SHP77 (cell line): Measurements from ENCODE around the gene G6PC2.
"Not testable (repeated sequence)": the region's sequence is repeated elsewhere in the genome, so short reads cannot be mapped to it uniquely, and the experiment has no call there.

Experiments used
- DNase-seq, 2 experiments: peaks; one replicate each; lab custom pipeline; 2025; lab: John Stamatoyannopoulos, UW

G6PC2 gene, protein sequence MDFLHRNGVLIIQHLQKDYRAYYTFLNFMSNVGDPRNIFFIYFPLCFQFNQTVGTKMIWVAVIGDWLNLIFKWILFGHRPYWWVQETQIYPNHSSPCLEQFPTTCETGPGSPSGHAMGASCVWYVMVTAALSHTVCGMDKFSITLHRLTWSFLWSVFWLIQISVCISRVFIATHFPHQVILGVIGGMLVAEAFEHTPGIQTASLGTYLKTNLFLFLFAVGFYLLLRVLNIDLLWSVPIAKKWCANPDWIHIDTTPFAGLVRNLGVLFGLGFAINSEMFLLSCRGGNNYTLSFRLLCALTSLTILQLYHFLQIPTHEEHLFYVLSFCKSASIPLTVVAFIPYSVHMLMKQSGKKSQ

DNA sequence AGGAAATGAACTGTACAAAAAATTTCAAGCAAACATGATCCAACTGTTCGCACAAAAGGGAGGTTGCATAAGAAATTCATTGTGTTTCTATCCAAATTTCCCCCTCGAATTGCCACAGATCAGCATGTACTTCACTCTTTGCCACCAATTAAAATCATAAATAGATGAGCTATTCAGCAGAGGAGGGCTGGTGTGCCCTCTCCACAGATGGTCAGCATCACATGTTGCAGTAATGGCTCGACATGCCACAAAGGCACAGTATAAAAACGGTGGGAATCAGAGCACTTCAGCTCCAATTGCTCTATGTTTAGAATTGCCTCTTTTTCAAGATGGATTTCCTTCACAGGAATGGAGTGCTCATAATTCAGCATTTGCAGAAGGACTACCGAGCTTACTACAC lies at the start of gene G6PC2:
TSS of gene G6PC2 (plus strand) at position 289 of the 400 bp plus-strand sequence. CDS start at position 330, 41 bp downstream.
- no peak for DNase-seq

GRCh38 chr2:168851674-168852320 lies 49.3 kb upstream of the G6PC2 start:
- DNase-seq: no peak

GRCh38 chr2:168852481-168852880 lies 48.6 kb upstream of the G6PC2 start:
- DNase-seq: no peak

DNA sequence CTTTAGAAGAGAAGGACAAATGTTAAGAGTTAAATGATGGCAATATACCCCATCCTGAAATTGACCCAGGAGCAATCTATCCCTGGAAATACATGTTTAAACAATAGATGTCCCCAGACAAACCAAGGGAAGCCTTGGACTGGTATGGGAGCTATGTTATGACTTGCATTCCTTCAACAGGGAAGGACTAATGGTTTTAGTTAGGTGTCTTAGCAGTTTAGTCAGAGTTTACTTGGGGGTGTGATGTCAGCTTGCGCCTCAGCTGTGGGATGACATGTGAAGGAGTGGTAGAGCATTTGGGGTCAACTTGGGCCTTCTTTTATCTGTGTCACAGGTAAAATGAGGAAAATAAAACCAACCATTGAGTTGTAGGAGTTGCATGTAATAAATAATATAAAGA lies 47.6 kb upstream of the G6PC2 start:
- no peak for DNase-seq

- DNase-seq: no peak
These were observed 46.4 kb upstream of the G6PC2 start for GRCh38 chr2:168854651-168855050.

GRCh38 chr2:168855601-168856000 lies 45.5 kb upstream of the G6PC2 start:
- no peak for DNase-seq

- DNase-seq: no peak
These were observed 42.9 kb upstream of the G6PC2 start for GRCh38 chr2:168858146-168858545.

GRCh38 chr2:168867164-168867563 lies 33.9 kb upstream of the G6PC2 start:
- not testable (repeated sequence) for DNase-seq

DNA sequence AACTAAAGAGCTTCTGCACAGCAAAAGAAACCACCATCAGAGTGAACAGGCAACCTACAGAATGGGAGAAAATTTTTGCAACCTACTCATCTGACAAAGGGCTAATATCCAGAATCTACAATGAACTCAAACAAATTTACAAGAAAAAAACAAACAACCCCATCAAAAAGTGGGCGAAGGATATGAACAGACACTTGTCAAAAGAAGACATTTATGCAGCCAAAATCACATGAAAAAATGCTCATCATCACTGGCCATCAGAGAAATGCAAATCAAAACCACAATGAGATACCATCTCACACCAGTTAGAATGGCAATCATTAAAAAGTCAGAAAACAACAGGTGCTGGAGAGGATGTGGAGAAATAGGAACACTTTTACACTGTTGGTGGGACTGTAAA lies 30.7 kb upstream of the G6PC2 start:
- not testable (repeated sequence) for DNase-seq

GRCh38 chr2:168870824-168871223 lies 30.3 kb upstream of the G6PC2 start:
- not testable (repeated sequence) for DNase-seq

DNA sequence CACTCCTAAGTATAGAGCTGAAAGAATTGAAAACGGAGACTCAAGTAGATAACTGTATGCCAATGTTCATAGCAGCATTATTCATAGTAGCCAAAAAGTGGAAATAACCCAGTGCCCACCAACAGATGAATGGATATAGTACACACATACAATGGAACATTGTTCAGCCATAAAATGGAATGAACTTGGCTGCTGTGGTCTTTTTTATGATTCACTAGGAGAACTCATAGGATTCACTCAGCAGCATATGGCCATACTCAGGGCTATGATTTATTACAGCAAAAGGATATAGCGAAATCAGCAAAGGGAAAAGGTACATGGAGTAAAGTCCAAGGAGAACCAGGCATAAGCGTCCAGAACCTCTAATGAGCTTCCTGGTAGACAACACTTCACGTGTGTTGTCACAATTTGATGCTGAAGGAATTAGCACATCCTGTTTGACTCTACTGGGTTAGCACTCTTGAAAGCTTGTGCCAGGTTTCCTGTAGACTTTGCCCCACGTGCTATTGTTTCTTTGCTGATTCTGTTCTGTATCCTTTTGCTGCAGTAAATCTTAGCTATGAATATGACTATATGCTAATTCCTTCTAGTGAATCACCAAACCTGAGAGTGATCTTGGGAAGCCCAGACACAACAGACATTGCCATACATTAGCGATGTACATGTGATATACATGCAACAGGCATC lies 26.6 kb upstream of the G6PC2 start:
- DNase-seq: no peak

- not testable (repeated sequence) for DNase-seq
These were observed 18.9 kb upstream of the G6PC2 start for GRCh38 chr2:168882163-168882562.

DNA sequence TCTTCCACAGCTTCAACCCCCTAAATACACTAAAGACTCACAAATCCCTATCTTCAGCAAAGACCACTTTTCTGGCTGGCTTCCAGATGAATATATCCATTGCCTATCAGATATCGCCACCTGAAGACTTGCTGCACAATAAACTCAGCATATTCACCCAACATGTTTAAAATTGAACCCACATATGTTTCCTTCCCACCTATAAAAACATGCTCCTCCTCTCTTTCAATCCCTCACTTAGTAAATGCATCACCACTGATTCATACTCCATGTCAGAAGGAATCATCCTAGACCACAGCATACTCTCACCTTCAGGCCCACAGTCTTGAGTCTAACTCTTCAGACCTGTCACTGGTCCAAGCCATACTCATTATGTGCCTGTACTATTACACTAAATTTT lies 16.1 kb upstream of the G6PC2 start:
- DNase-seq: no peak

GRCh38 chr2:168889635-168890005 lies 11.5 kb upstream of the G6PC2 start:
- DNase-seq: no peak

- DNase-seq: peak; percentile 83 to 85
These were observed 10.9 kb upstream of the G6PC2 start, which contains the start of gene SPC25 for GRCh38 chr2:168890006-168890782. Gene SPC25, minus strand, starts transcription at chr2:168890430. Its CDS starts 911 bp downstream, at chr2:168889519.

- no peak for DNase-seq
These were observed 8.8 kb upstream of the G6PC2 start for GRCh38 chr2:168892327-168892726.

GRCh38 chr2:168894101-168894500 lies 7.0 kb upstream of the G6PC2 start:
- no peak for DNase-seq

DNA sequence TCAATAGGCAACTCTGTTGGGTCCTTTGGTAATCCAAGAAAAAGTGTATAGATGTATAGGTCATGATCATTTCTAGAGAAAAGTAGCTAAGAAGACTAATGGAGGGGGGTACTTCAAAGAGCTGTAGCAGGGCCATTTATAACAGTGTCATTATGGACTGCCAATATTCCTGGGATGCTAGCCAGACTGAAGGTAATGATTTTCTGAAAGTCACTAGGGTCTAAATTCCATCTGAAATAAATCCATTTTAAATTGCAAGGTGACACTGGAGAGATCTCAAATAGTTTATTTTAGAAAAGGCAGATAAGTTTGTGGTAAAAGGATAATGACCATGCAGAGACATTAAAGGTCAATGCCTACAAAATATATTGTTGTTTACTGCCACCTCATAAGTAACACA lies 6.4 kb upstream of the G6PC2 start:
- DNase-seq: no peak

DNA sequence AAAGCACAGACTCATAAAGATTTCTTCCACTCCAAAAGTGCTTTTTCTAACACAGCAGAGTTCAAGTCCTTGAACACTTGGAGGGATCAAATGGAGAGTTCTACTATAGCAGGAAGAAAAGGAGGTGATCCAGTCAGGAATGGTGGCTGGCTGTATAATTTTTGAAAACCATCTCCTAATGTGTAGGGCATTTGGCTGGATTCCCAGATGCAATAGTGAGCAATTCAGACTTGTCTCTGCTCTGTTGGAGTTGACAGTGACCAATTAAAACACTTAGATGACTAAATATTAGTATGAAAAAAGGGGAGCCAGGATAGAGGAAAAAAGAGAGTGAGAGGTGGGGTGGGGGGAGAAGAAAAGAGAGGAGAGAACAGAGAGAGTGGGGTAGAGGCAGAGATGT lies 5.3 kb upstream of the G6PC2 start:
- DNase-seq: no peak

DNA sequence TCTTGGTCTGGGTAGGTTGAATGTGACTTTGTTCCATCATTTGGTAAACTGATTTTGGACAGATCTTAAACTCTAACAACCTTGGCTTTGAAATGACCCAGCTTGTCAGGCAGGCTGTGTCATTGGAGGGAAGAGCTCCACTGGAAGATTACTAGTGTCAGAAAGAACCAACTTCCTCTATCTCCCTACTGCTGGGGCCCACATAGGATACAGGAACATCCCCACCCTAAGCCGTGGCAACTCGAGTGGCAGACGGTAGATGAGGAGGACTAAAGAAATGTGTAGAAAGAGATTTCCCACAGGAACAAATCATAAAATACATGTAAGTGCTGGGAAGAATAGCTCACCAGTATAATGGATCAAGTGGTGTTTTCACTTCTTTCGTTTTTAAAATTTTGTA lies 4.3 kb upstream of the G6PC2 start:
- DNase-seq: no peak

DNA sequence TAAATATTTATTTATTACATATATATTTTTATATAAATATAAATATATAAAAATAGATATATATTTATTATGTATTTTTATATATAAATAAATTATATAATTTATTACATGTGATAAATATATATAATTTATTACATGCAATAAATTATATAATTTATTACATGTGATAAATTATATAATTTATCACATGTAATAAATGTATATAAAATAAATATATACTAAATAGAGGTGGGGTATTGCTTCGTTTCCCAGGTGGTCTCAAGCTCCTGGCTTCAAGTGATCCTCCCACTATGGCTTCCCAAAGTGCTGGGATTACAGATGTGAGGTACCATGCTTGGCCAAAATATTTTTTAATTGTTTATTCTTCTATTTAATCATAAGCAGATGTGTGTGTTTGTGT lies 3.6 kb upstream of the G6PC2 start:
- DNase-seq: no peak

GRCh38 chr2:168903888-168904287 lies 2.8 kb downstream of the G6PC2 start:
- no peak for DNase-seq
